ENCODE data around the gene STAG3.

- no peak for TF ChIP-seq BHLHE40 (IDR thresholded peaks at IDR 0.05; ENCODE audit: borderline replicate concordance)
- no peak for TF ChIP-seq FOXM1 (IDR thresholded peaks at IDR 0.05; ENCODE audit: borderline replicate concordance)
- TF ChIP-seq SP1 (IDR thresholded peaks at IDR 0.05), result no peak
- no peak for TF ChIP-seq L3MBTL2 (conservative IDR thresholded peaks at IDR 0.05)
- no peak for TF ChIP-seq PKNOX1 (IDR thresholded peaks at IDR 0.05)
- no peak for TF ChIP-seq CTBP1 (IDR thresholded peaks at IDR 0.05; ENCODE audit: borderline replicate concordance)
These were observed 20.7 kb upstream of the STAG3 start for GRCh38 chr7:100157069-100157333.
